NCI-H146 treated with DMSO at 0.1 percent for 48 hours (cell line): ENCODE results near the gene BAG5.
A peak's percentile ranks its signal among the peaks of the same experiment; 100 is the strongest.

ENCODE experiments used
- DNase-seq: peaks from one replicate; lab custom pipeline; 2025; ENCODE audit not compliant: unreplicated experiment; lab: John Stamatoyannopoulos, UW

BAG5 gene

GRCh38 chr14:103547941-103548462 lies 14.5 kb downstream of the BAG5 start:
- no peak for DNase-seq

GRCh38 chr14:103547455-103547940 lies 15.0 kb downstream of the BAG5 start:
- DNase-seq: no peak

- peak; percentile 78 for DNase-seq
Observed at GRCh38 chr14:103546652-103547454, 15.6 kb downstream of the BAG5 start.

GRCh38 chr14:103545915-103546651 lies 16.4 kb downstream of the BAG5 start:
- DNase-seq: no peak

- DNase-seq: no peak
Observed at GRCh38 chr14:103545219-103545914, 17.1 kb downstream of the BAG5 start.

- no peak for DNase-seq
Observed at GRCh38 chr14:103544388-103545218, 17.9 kb downstream of the BAG5 start.

GRCh38 chr14:103543721-103544387 lies 18.6 kb downstream of the BAG5 start:
- no peak for DNase-seq

- peak; percentile 53 for DNase-seq
Observed at GRCh38 chr14:103543140-103543539, 19.3 kb downstream of the BAG5 start.

- DNase-seq: peak; percentile 96
Observed at GRCh38 chr14:103542605-103543088, 19.8 kb downstream of the BAG5 start.

- DNase-seq: no peak
Observed at GRCh38 chr14:103541709-103542604, 20.5 kb downstream of the BAG5 start.

GRCh38 chr14:103540821-103541708 lies 21.4 kb downstream of the BAG5 start:
- DNase-seq: no peak

GRCh38 chr14:103539056-103539825 lies 23.2 kb downstream of the BAG5 start:
- no peak for DNase-seq

- DNase-seq: no peak
Observed at GRCh38 chr14:103538291-103539055, 24.0 kb downstream of the BAG5 start.

GRCh38 chr14:103537175-103537990 lies 25.1 kb downstream of the BAG5 start:
- DNase-seq: no peak

- DNase-seq: no peak
Observed at GRCh38 chr14:103536693-103537092, 25.8 kb downstream of the BAG5 start.
